WERI-Rb-1 (cell line): ENCODE data around the gene OTOS.

Experiments
- DNase-seq: peaks from one replicate; pipeline ENCODE4 v3.0.0-alpha.2; 2020
- H3K27ac ChIP-seq: fragments of 250-450 bp; sonication (Bioruptor Pico); 2 replicates; pipeline ENCODE4 v1.5.1; 2020; ENCODE audit warnings: mild to moderate bottlenecking, moderate library complexity
- H3K27me3 ChIP-seq: fragments of 250-450 bp; sonication (Bioruptor Pico); 2 replicates; pipeline ENCODE4 v1.5.1; 2021; ENCODE audit warnings: mild to moderate bottlenecking, low read depth, moderate library complexity; ENCODE audit not compliant: insufficient read depth, severe bottlenecking
- H3K36me3 ChIP-seq: fragments of 250-450 bp; sonication (Bioruptor Pico); 2 replicates; pipeline ENCODE4 v1.5.1; 2020; ENCODE audit warnings: mild to moderate bottlenecking, moderate library complexity
- H3K4me3 ChIP-seq: 2 replicates; pipeline ENCODE4 v1.5.1; 2011; ENCODE audit warnings: low read depth, mild to moderate bottlenecking, control low read depth, low read length
- H3K9me3 ChIP-seq: fragments of 250-450 bp; sonication (Bioruptor Pico); 2 replicates; pipeline ENCODE4 v1.5.1; 2021; ENCODE audit warnings: mild to moderate bottlenecking, moderate library complexity; ENCODE audit not compliant: severe bottlenecking
- TF ChIP-seq, protein P1 (sequence below): IDR thresholded peaks from 2 replicates; pipeline ENCODE4 v1.5.1; 2011; ENCODE audit warnings: low read depth, mild to moderate bottlenecking, control low read depth, inconsistent platforms, low read length

The OTOS gene

DNA sequence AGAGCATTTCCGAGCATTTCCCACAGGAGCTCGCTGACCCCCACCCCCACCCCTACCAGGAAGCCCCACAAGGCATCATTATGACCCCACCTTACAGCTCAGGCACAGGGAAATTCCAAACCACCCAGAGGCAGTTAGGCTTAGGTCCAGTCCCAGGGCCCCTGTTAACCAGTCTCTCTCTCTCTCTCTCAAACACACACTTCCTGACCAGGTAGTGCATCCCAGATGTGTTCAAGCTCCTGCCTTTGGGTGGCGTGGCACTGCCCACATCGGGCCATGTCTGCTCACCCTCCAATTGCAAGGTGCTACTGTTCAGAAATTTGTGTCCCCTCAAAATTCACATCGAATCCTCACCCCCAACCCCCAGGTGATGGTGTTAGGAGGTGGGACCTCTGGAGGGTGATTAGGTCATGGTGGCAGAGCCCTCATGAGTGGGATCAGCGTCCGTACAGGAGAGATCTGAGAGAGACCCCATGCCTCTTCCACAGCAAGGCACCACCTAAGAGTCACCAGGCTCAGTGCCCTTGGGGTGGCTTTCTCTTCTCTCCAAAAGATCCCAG, 13.2 kb downstream of the OTOS start:
- H3K27me3 ChIP-seq = no peaks in the 10 kb centered on the region
- H3K9me3 ChIP-seq = no peaks in the 10 kb centered on the region
- TF ChIP-seq, protein P1, sequence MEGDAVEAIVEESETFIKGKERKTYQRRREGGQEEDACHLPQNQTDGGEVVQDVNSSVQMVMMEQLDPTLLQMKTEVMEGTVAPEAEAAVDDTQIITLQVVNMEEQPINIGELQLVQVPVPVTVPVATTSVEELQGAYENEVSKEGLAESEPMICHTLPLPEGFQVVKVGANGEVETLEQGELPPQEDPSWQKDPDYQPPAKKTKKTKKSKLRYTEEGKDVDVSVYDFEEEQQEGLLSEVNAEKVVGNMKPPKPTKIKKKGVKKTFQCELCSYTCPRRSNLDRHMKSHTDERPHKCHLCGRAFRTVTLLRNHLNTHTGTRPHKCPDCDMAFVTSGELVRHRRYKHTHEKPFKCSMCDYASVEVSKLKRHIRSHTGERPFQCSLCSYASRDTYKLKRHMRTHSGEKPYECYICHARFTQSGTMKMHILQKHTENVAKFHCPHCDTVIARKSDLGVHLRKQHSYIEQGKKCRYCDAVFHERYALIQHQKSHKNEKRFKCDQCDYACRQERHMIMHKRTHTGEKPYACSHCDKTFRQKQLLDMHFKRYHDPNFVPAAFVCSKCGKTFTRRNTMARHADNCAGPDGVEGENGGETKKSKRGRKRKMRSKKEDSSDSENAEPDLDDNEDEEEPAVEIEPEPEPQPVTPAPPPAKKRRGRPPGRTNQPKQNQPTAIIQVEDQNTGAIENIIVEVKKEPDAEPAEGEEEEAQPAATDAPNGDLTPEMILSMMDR = no peak
- no peak for DNase-seq
- no peak overlapping the region for H3K4me3 ChIP-seq
- peaks cover 34% of the 10 kb centered on the region for H3K36me3 ChIP-seq
- H3K27ac ChIP-seq = no peak overlapping the region

DNA sequence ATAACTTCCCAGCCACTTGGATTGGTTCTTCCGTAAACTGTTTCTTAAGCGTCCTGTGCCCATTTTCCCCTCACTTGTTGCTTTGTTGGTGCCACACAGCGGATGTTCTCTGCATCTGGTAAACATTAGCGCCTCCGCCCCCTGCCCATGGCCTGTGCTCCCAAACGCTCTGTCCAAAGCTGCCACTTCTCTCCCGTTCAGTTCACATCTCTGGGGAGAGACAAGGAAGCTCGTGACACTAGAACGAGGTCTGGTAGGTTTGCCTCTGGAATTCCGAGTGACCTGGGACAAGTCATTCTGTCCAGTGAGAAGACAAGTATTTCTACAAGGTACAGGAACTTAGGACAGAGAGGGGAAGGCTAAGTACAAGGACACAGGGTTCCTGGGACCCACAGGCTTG, 13.7 kb downstream of the OTOS start:
- Histone ChIP-seq H3K36me3 (peaks cover 29% of the 10 kb centered on the region), H3K27ac (no peak overlapping the region), H3K9me3 (no peaks in the 10 kb centered on the region), H3K27me3 (no peaks in the 10 kb centered on the region), H3K4me3 (no peak overlapping the region)
- TF ChIP-seq, protein P1 = no peak
- no peak for DNase-seq

DNA sequence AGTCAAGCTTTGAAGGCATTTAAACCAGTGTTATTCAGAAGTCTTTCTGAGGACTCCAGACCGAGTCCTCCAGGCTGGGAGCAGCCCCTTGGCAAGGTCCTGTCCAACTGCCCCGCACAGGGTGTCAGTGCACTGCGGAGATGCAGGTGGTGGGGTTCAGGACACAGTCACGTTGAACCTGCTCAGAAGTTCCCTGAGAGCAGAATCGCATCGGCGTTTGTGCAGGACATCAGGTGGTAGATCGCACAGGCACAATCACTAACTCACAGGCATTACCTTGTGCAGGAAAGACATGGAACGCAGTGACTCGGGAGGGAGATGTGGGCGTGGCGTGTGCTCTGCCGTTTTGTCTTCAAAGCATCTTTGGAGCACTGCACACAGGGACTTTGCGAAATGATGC, 14.7 kb downstream of the OTOS start:
- Histone ChIP-seq H3K27me3 (peaks cover 1% of the 10 kb centered on the region), H3K36me3 (peaks cover 19% of the 10 kb centered on the region)

DNA sequence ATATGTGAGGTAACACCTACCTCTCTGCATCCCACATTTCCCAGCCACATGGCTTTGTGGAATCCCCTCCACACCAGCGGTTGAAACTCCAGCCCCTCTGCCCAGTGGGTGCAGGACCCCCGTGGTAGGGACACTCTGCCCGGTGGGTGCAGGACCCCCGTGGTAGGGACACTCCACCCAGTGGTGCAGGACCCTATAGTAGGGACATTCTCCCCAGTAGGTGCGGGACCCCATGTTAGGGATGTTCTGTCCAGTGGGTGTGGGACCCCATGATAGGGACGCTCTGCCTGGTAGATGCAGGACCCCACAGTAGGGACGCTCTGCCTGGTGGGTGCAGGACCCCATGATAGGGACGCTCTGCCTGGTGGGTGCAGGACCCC, 15.8 kb downstream of the OTOS start:
- TF ChIP-seq, protein P1 = no peak
- Histone ChIP-seq H3K27me3 (peaks cover 10% of the 10 kb centered on the region), H3K27ac (no peak overlapping the region), H3K36me3 (peaks cover 8% of the 10 kb centered on the region), H3K9me3 (no peaks in the 10 kb centered on the region), H3K4me3 (no peak overlapping the region)
- DNase-seq = no peak

More for the DNA sequence above, 14.7 kb downstream of the OTOS start:
- no peak for DNase-seq
- Histone ChIP-seq H3K27ac (no peak overlapping the region), H3K4me3 (no peak overlapping the region), H3K9me3 (no peaks in the 10 kb centered on the region)
- TF ChIP-seq, protein P1 = no peak

DNA sequence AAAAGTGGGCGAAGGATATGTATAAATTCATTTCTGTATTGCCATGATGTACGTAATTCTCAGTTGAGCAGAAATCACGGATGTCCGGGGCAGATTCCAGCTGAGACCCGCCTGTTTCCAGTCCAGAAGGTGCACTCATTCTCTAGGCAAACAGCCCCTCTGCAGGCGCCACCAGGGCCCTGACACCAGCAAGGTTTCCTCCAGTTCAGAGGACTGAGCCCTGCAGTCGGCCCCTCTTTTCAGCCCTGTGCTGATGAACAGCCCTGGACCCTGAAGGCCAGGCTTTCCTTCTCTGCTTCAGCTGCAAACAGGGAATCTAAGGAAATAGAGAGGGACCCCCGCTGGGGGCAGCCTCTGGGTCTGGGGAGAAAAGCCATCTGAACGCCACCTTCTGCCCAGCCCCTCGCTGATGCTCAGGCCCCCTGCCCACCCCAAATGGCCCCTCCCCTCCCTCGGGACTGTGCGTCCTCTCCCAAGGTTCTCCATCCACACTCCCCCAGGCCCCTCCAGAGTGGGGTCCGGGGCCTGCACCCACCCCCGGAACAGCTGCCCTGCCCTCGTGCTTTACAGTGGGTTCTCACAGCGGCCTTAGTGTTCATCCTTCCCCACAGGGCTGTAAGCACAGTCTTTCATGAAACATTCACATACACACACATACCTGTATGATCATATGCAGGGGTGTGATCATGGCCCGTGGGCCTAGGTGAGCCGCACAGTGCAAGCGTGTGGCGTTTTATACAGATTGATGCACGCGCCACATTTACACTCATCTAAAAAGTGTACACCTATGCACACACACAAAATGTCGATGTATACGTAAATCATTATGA, 16.4 kb downstream of the OTOS start:
- H3K27me3 ChIP-seq = peaks cover 16% of the 10 kb centered on the region
- H3K36me3 ChIP-seq = peaks cover 2% of the 10 kb centered on the region
- H3K4me3 ChIP-seq = no peak overlapping the region
- H3K9me3 ChIP-seq = no peaks in the 10 kb centered on the region
- TF ChIP-seq, protein P1 = no peak
- DNase-seq = no peak
- no peak overlapping the region for H3K27ac ChIP-seq
